Measurements from ENCODE around the gene ZNF830. TPM values are rescaled to one million over a fixed set of nuclear protein-coding genes. Genes with fewer than 3 reads are reported as not detected.
"Not testable (repeated sequence)": the region's sequence is repeated elsewhere in the genome, so short reads cannot be mapped to it uniquely, and the experiment has no call there.

Gene ZNF830, protein sequence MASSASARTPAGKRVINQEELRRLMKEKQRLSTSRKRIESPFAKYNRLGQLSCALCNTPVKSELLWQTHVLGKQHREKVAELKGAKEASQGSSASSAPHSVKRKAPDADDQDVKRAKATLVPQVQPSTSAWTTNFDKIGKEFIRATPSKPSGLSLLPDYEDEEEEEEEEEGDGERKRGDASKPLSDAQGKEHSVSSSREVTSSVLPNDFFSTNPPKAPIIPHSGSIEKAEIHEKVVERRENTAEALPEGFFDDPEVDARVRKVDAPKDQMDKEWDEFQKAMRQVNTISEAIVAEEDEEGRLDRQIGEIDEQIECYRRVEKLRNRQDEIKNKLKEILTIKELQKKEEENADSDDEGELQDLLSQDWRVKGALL
- polyA plus RNA-seq: 10 to 100 TPM; 12.2 to 29.4 (median 18.1) TPM

DNA sequence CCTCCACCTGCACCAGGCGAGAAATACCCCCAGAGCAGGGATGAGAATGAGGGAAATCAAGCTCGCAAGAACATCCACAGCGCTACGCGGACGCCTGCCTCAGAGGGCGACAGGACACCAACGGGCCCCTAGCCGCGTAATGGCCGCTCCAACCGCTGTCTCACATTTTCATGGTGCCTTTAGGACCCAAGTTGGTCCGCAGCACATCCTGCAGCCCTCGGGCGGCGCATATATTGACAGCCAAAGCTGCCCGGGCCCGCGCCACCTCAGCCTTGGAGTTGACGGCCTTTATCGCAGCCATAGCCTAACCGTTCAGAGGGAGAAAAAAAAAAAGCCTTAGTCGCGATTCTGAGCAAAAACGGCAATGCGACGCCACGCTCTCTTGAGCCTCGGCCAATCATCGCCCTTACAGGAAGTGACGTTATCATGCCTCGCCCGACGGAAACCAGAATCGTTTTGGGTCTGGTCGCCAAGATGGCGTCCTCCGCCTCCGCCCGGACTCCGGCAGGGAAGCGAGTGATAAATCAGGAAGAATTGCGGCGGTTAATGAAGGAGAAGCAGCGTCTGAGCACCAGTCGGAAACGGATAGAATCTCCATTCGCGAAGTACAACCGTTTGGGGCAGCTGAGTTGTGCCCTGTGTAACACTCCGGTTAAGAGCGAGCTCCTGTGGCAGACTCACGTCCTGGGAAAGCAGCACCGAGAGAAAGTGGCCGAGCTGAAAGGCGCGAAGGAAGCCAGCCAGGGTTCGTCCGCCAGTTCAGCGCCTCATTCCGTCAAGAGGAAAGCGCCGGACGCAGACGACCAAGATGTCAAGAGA, at the start of gene ZNF830, which contains the start of gene CCT6B:
ZNF830 (plus strand) TSS at position 448 of the 819 bp plus-strand sequence; CDS start at position 475, 27 bp downstream.
CCT6B (minus strand) TSS at position 368 of the 819 bp plus-strand sequence; CDS start at position 301, 67 bp downstream.
- Mint-ChIP-seq H3K4me1 (peaks cover 32 to 36% of the 10 kb centered on the region in 2 donors), H3K36me3 (peaks cover 7 to 14% (median 11%) of the 10 kb centered on the region in 3 donors), H3K27ac (peak within 1 kb of the TSS; percentile 97 to 100 (median 100)), H3K27me3 (ENCODE audit: low read depth in 3 of 3) (peaks cover 7 to 15% (median 12%) of the 10 kb centered on the region in 3 donors), H3K4me3 (peak within 1 kb of the TSS; percentile 99 to 100 (median 99)), H3K9me3 (peaks cover 0 to 3% (median 0%) of the 10 kb centered on the region in 6 donors)
- DNase-seq: peak; percentile 89 to 91 (median 90)

DNA sequence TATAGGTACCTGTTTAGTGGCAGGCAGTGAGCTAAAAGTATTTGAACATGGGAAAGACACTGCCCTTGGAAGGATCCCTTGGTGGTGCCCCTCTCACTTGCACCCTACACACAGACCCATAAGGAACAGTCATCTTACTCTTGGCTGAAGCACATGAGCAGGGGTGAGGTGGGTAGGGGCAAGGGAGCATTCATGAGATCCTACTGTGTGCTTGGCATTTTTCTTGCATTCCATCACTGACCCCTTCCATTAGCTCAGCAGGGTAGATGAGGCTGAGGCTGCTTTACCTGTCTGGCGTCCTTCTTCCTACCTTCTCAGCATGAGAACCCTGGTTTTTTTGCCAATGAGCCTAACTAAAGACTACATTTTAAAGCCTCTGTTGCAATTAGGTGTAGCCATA, 48.3 kb upstream of the ZNF830 start:
- no peak overlapping the region for H3K4me3 Mint-ChIP-seq
- no peaks in the 10 kb centered on the region for H3K4me1 Mint-ChIP-seq
- H3K36me3 Mint-ChIP-seq: no peaks in the 10 kb centered on the region
- H3K27ac Mint-ChIP-seq: no peak overlapping the region
- peaks cover 0 to 5% (median 0%) of the 10 kb centered on the region in 3 donors for H3K27me3 Mint-ChIP-seq (ENCODE audit: low read depth in 3 of 3)
- H3K9me3 Mint-ChIP-seq: no peaks in the 10 kb centered on the region
- no peak for DNase-seq

DNA sequence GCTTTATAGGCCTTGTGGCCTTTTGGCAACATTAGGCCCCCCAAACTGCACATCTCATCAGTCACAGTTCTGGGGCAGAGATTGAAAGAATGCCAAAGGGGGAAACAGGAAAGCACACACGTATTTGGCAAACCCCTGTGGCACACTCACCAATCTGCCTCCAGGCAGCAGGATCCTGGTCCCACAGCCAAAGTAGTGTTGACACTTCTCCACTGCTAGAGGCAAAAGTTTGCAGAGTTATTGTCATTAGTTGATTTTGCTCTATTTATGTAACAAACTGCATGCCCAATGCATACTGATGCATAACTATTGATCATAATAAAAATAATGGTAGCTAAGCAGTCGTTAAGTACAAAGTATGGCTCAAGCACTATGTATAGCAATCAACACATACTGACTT, 45.2 kb upstream of the ZNF830 start:
- Mint-ChIP-seq H3K36me3 (no peaks in the 10 kb centered on the region), H3K27me3 (ENCODE audit: low read depth in 3 of 3) (peaks cover 0 to 2% (median 0%) of the 10 kb centered on the region in 3 donors), H3K9me3 (no peaks in the 10 kb centered on the region), H3K4me3 (no peak overlapping the region), H3K27ac (no peak overlapping the region), H3K4me1 (no peaks in the 10 kb centered on the region)
- DNase-seq: no peak

DNA sequence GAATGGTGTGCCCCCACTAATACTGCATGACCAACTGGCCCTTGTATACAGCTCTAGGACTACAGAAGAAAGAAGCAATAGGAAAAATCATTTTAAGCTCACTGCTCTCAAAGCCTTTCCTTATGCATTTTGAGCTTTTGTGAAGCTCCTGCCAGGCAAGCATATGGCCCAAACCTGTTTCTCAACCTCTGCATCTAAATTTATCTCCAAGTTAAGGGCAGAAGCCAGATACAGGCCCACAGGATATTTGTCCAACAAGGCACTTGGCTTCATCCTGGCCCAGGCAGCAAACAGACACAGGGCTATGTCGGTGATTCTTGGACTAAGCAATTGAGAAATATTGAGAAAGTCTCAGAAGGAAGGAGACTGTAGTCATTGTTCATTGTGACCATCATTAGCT, 44.0 kb upstream of the ZNF830 start:
- DNase-seq: no peak
- Mint-ChIP-seq H3K36me3 (no peaks in the 10 kb centered on the region), H3K9me3 (no peaks in the 10 kb centered on the region), H3K4me3 (no peak overlapping the region), H3K27me3 (ENCODE audit: low read depth in 3 of 3) (peaks cover 0 to 2% (median 0%) of the 10 kb centered on the region in 3 donors), H3K27ac (no peak overlapping the region), H3K4me1 (no peaks in the 10 kb centered on the region)

DNA sequence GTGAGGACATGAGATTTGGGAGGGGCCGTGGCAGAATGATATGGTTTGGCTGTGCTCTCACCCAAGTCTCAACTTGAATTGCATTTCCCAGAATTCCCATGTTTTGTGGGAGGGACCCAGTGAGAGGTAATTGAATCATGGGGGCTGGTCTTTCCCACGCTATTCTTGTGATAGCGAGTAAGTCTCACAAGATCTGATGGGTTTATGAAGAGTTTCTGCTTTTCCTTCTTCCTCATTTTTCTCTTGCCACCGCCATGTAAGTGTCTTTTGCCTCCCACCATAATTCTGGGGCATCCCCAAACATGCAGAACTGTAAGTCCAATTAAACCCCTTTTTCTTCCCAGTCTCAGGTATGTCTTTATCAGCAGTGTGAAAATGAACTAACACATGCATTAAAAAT, 40.7 kb upstream of the ZNF830 start:
- H3K36me3 Mint-ChIP-seq: no peaks in the 10 kb centered on the region
- H3K27me3 Mint-ChIP-seq (ENCODE audit: low read depth in 3 of 3): no peaks in the 10 kb centered on the region
- no peak for DNase-seq
- H3K27ac Mint-ChIP-seq: no peak overlapping the region
- H3K4me1 Mint-ChIP-seq: no peaks in the 10 kb centered on the region
- no peak overlapping the region for H3K4me3 Mint-ChIP-seq
- H3K9me3 Mint-ChIP-seq: no peaks in the 10 kb centered on the region

DNA sequence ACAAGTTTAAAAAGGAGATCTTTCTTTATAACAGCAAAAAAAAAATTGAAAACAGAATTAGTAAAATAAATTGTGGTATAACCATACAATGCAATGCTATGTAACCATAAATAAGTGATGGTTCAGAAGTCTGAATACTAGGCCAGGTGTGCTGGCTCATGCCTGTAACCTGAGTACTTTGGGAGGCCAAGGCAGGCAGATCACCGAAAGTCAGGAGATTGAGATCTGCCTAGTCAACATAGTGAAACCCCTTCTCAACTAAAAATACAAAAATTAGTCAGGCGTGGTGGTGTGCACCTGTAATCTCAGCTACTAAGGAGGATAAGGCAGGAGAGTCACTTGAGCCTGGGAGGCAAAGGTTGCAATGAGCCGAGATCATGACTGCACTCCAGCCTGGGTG, 34.7 kb upstream of the ZNF830 start:
- Mint-ChIP-seq H3K36me3 (peaks cover 0 to 4% (median 4%) of the 10 kb centered on the region in 3 donors), H3K27me3 (ENCODE audit: low read depth in 3 of 3) (peaks cover 0 to 2% (median 0%) of the 10 kb centered on the region in 3 donors), H3K4me3 (no peak overlapping the region), H3K4me1 (no peaks in the 10 kb centered on the region), H3K9me3 (no peaks in the 10 kb centered on the region), H3K27ac (no peak overlapping the region)
- DNase-seq: no peak

DNA sequence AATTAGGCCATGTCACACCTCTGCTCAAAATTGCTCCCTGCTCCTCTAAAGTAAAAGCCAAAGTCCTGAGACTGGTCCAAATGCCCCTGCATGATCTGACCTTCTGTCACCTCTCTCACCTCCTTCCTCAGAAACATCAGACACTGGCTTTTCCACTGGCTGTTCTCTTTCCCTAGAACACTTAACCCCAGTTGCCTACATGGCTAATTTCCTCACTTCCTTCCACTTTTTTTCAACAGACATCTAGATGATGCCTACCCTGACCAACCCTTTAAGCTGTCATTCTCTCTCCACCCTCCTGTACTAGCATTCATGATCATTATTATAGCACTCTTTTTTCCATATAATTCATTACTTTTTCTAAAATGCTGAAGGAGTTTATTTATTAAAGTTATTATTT, 31.1 kb upstream of the ZNF830 start:
- Mint-ChIP-seq H3K27ac (no peak overlapping the region), H3K36me3 (peaks cover 0 to 4% (median 4%) of the 10 kb centered on the region in 3 donors), H3K4me1 (no peaks in the 10 kb centered on the region), H3K4me3 (no peak overlapping the region), H3K9me3 (no peaks in the 10 kb centered on the region), H3K27me3 (ENCODE audit: low read depth in 3 of 3) (peaks cover 0 to 2% (median 0%) of the 10 kb centered on the region in 3 donors)
- no peak for DNase-seq

DNA sequence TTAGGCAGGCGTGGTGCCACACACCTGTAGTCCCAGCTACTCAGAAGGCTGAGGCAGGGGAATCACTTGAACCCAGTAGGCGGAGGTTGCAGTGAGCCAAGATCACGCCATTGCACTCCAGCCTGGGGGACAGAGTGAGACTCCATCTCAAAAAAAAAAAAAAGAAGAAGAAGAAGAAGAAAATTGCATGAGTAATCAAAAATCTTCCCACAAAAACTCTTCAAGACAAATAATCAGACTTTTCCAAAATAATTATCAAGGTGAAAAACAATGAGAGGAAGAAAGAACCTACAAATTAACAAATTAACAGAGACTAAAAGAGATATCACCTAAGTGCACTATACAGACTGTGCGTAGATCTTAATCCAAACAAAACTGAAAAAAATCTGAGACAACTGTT, 10.6 kb upstream of the ZNF830 start:
- not testable (repeated sequence) for H3K9me3 Mint-ChIP-seq, H3K4me1 Mint-ChIP-seq

DNA sequence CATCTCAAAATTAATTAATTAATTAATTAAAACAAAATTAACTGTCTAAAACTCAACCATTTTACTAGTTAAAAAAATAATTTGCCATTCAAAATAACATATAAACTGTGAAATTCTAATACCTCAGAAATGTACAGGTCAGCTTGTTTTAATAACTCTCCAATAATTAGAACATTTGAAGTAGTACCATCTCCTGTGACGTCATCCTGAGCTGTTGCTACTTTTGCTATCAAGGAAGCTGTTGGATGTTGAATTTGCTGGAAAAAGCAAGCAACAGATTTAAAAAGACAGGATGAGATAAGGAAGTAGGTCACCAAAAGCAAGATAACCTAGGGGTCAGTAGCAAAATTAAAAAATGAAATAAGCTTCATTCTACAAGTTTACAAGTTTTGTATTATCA, 2.9 kb upstream of the ZNF830 start:
- DNase-seq: no peak
- no peak overlapping the region for H3K27ac Mint-ChIP-seq
- peaks cover 7 to 15% (median 12%) of the 10 kb centered on the region in 3 donors for H3K27me3 Mint-ChIP-seq (ENCODE audit: low read depth in 3 of 3)
- no peak overlapping the region for H3K4me3 Mint-ChIP-seq
- H3K36me3 Mint-ChIP-seq: peaks cover 0 to 4% (median 3%) of the 10 kb centered on the region in 3 donors
- H3K4me1 Mint-ChIP-seq: peaks cover 27 to 29% of the 10 kb centered on the region in 2 donors
- H3K9me3 Mint-ChIP-seq: peaks cover 0 to 3% (median 0%) of the 10 kb centered on the region in 6 donors

More for the DNA sequence above, 10.6 kb upstream of the ZNF830 start:
- H3K27ac Mint-ChIP-seq; DNase-seq; H3K36me3 Mint-ChIP-seq; H3K4me3 Mint-ChIP-seq; H3K27me3 Mint-ChIP-seq (ENCODE audit: low read depth in 3 of 3): not testable (repeated sequence)

DNA sequence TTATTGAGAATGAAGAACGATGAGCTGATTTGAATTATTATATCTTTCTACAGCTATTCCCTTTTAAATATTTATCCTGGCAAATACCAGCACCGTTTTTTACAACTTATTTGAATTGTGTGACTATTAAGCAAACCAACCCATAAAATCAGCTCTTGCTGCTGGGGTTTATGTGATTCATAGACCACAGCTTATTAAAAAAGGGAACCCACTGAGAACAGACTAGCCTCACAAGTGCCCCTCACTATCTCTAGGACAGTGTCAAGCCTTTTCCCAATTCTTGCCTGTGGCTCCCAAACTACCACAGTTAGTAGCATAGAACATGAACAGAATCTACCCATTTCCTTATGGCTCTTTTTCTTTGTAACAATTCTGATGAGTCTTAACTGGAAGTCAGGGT, 12.8 kb downstream of the ZNF830 start:
- H3K36me3 Mint-ChIP-seq: peaks cover 3 to 7% (median 3%) of the 10 kb centered on the region in 3 donors

DNA sequence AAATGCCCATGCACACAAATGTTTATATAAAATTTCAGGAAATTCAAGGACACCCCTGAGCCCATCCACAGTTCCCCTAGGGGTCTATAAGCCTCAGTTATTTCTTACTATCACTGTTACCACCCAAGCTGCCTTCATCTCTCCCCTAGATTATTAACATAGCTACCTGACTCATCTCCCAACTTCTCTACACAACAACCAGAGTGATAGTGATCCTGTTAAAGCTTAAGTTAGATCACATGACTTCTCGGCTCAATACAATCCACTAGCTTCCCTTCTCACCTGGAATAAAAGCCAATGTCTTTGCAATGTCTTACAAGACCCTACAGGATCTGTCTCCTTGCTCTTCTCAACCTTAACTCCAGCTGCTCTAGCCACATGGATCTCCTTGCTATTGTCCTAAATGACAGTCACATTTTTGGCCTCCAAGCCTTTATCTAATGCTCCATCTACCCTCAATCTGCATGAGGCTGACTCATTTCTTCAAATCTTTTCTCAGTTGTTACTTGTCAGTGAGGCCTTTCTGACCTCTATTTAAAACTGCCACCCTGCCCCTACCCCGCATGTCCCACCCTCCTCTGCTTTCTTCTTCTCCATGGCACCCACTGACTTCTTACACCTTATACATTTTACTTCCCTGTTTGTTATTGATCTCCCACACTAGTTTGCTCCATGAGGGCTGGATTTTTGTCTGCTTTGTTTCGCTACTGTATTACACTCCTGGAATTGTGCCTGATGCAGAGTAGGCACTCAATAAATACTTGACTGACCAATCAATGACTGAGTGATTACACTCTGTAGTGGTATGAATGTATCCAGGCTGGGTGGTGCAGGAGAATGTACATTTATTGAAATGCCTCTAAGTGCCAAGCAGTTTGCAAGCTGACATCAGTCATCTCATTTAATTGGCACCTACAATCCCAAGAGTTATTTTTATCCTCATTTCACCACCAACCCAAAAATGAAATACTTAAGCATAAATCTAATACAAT, 13.8 kb downstream of the ZNF830 start:
- Mint-ChIP-seq H3K4me1 (peaks cover 7 to 11% of the 10 kb centered on the region in 2 donors), H3K36me3 (peaks cover 0 to 7% (median 0%) of the 10 kb centered on the region in 3 donors), H3K27me3 (ENCODE audit: low read depth in 3 of 3) (peaks cover 2 to 3% (median 2%) of the 10 kb centered on the region in 3 donors), H3K4me3 (no peak overlapping the region), H3K9me3 (no peaks in the 10 kb centered on the region), H3K27ac (no peak overlapping the region)
- DNase-seq: no peak

More for the DNA sequence above, 12.8 kb downstream of the ZNF830 start:
- H3K27ac Mint-ChIP-seq: no peak overlapping the region
- peaks cover 0 to 2% of the 10 kb centered on the region in 2 donors for H3K4me1 Mint-ChIP-seq
- no peak for DNase-seq
- no peaks in the 10 kb centered on the region for H3K9me3 Mint-ChIP-seq
- H3K27me3 Mint-ChIP-seq (ENCODE audit: low read depth in 3 of 3): peaks cover 2 to 3% (median 2%) of the 10 kb centered on the region in 3 donors
- no peak overlapping the region for H3K4me3 Mint-ChIP-seq

DNA sequence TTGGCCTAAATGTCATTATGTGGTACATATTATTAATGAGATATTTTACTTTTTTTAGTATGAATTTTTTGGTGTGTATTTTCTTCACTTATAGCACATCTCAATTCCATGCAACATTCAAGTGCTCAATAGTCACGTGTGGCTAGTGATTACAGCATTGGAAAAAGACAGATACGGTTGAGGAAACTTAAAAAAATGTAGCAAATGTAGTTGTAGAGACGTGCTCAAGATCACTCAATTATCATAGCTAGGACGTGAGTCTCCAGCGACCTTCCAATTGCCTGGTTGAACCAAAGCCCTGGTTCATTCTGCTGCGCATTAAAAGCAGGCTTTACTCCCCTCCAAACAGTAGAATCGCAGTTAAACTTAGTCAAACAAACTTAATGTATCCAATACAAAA, 17.8 kb downstream of the ZNF830 start:
- Mint-ChIP-seq H3K36me3 (peaks cover 0 to 18% (median 3%) of the 10 kb centered on the region in 3 donors), H3K4me1 (peaks cover 34 to 44% of the 10 kb centered on the region in 2 donors), H3K27me3 (ENCODE audit: low read depth in 3 of 3) (peaks cover 5 to 8% (median 8%) of the 10 kb centered on the region in 3 donors), H3K27ac (peak overlapping the region in 2 of 6 donors; percentile 65 to 94), H3K9me3 (no peaks in the 10 kb centered on the region), H3K4me3 (peak overlapping the region in 4 of 5 donors; percentile 9 to 92 (median 48))
- DNase-seq: no peak

Measured in immature natural killer cell (primary cell).